Umbilical cord (tissue), 2 donors: ENCODE results near the gene MPP1. TPM values are rescaled to one million over a fixed set of nuclear protein-coding genes. Genes with fewer than 3 reads are reported as not detected.
A peak's percentile ranks its signal among the peaks of the same experiment; 100 is the strongest.

Experiments
- DNase-seq: peaks from one replicate; pipeline ENCODE4 v3.0.0-alpha.2; 2015; ENCODE audit warnings: low spot score
- total RNA-seq: library from RNA; depleted of rRNA; stranded (reverse); fragments of >200 nt; gene quantifications from one replicate; pipeline ENCODE4 v1.2.3, GENCODE V29; 2014; ENCODE audit warnings: low replicate concordance; ENCODE audit not compliant: insufficient read depth

The MPP1 gene
- total RNA-seq, 1 donor from 2014 or later, result 47.7 TPM

GRCh38 chrX:154812341-154813101 is 7.2 kb upstream of the MPP1 start:
- DNase-seq, result no peak

- DNase-seq, result no peak
Observed at GRCh38 chrX:154809939-154810665, 4.8 kb upstream of the MPP1 start.

GRCh38 chrX:154806837-154807501 is 1.7 kb upstream of the MPP1 start:
- DNase-seq, result no peak

- DNase-seq, result no peak
Observed at GRCh38 chrX:154805696-154806091, 409 bp upstream of the MPP1 start.

- no peak for DNase-seq
Observed at GRCh38 chrX:154804261-154804956, 876 bp downstream of the MPP1 start.

GRCh38 chrX:154802947-154803346 is 2.3 kb downstream of the MPP1 start:
- no peak for DNase-seq

GRCh38 chrX:154800478-154801210 is 4.6 kb downstream of the MPP1 start:
- DNase-seq, result no peak

GRCh38 chrX:154799556-154800348 is 5.5 kb downstream of the MPP1 start:
- no peak for DNase-seq

- no peak for DNase-seq
Observed at GRCh38 chrX:154797006-154797405, 8.3 kb downstream of the MPP1 start.

- DNase-seq, result no peak
Observed at GRCh38 chrX:154795016-154795415, 10.3 kb downstream of the MPP1 start.

- no peak for DNase-seq
Observed at GRCh38 chrX:154793084-154793795, 12.0 kb downstream of the MPP1 start.

GRCh38 chrX:154791939-154792338 is 13.3 kb downstream of the MPP1 start:
- DNase-seq, result no peak

GRCh38 chrX:154791467-154791866 is 13.8 kb downstream of the MPP1 start:
- DNase-seq, result no peak

- DNase-seq, result peak; percentile 4
Observed at GRCh38 chrX:154785716-154786115, 19.6 kb downstream of the MPP1 start.

GRCh38 chrX:154784149-154784995 is 20.9 kb downstream of the MPP1 start:
- no peak for DNase-seq

GRCh38 chrX:154780968-154781367 is 24.3 kb downstream of the MPP1 start:
- DNase-seq, result no peak

- DNase-seq, result no peak
Observed at GRCh38 chrX:154779261-154779660, 26.0 kb downstream of the MPP1 start.

- DNase-seq, result no peak
Observed at GRCh38 chrX:154776753-154777152, 28.5 kb downstream of the MPP1 start.
